H1 (cell line): ENCODE measurements around the gene ITPR1. TPM values are rescaled to one million over a fixed set of nuclear protein-coding genes. Genes with fewer than 3 reads are reported as not detected.

ENCODE experiments used
- ATF3 ChIP-seq: IDR thresholded peaks from 2 replicates; pipeline ENCODE4 v1.6.1; 2011; ENCODE audit warnings: low read depth, mild to moderate bottlenecking, low read length; ENCODE audit not compliant: insufficient read depth
- HDAC2 ChIP-seq, 2 experiments: fragments of 300-600 bp in 1 of 2; sonication (generic) in 1 of 2; IDR thresholded peaks; 2 replicates each; pipeline ENCODE4 v1.6.1; 2011 to 2012; ENCODE audit warnings: low read depth in 2 of 2, low read length in 2 of 2, mild to moderate bottlenecking in 2 of 2, moderate library complexity in 2 of 2, borderline replicate concordance in 1 of 2, inconsistent platforms in 1 of 2
- MAX ChIP-seq: IDR thresholded peaks from 2 replicates; pipeline ENCODE4 v1.6.1; 2012; ENCODE audit warnings: inconsistent platforms
- SAP30 ChIP-seq: fragments of 300-600 bp; sonication (generic); IDR thresholded peaks from 2 replicates; pipeline ENCODE4 v1.7.1; 2012; ENCODE audit warnings: low read length, moderate library complexity, mild to moderate bottlenecking, inconsistent platforms; ENCODE audit not compliant: insufficient read depth, insufficient replicate concordance
- SP4 ChIP-seq: IDR thresholded peaks from 2 replicates; pipeline ENCODE4 v1.6.1; 2012; ENCODE audit warnings: low read length, inconsistent platforms
- polyA plus RNA-seq, 7 experiments: library from polyadenylated mRNA; depleted of rRNA in 3 of 7; stranded (reverse) in 5 of 7; unstranded in 2 of 7; fragments of >200 nt in 5 of 7; fragments of 200-250 nt in 2 of 7; gene quantifications; 1 replicate in 5 of 7; 2 replicates in 1 of 7; 4 replicates in 1 of 7; pipeline versions ENCODE4 v1.2.1 to v1.2.3, GENCODE V29; 2011 to 2013; ENCODE audit warnings: missing spikeins in 2 of 7, mixed read lengths in 2 of 7
- total RNA-seq: library from RNA; stranded (reverse); fragmentation: NEBNext Ultra II Directional; extraction: Animal tissue kit (Norgen Biotek cat#: 25700); gene quantifications from 2 replicates; pipeline ENCODE4 v1.2.1, GENCODE V29; 2021

ITPR1 gene
- total and polyA plus RNA-seq, 2 of the 8 experiments (the other 6 are each of a cell fraction or from before 2014, with no cell fraction given), result 2.5 to 16.3 TPM

- no peak for TF ChIP-seq SAP30
- no peak for TF ChIP-seq ATF3
- no peak for TF ChIP-seq HDAC2 (IDR thresholded peaks at IDR 0.05; ENCODE audit: borderline replicate concordance in 1 of 2, low read depth in 2 of 2, low read length in 2 of 2)
- TF ChIP-seq MAX, result no peak
- no peak for TF ChIP-seq SP4
Observed at GRCh38 chr3:4565809-4566501, 72.8 kb downstream of the ITPR1 start (continued).
